Measurements from ENCODE around the gene EIF1.
"Not testable (repeated sequence)": the region's sequence is repeated elsewhere in the genome, so short reads cannot be mapped to it uniquely, and the experiment has no call there.

EIF1 gene

GRCh38 chr17:41667280-41668041, 21.2 kb upstream of the EIF1 start:
- peak overlapping the region; percentile 76 to 80 for H3K27ac ChIP-seq
- H3K27me3 ChIP-seq = no peaks in the 10 kb centered on the region
- intact Hi-C loops (cut with DNase I; ENCODE audit: low total_unique reads) = loop anchor here (5.0 kb wide), 1 partner anchor 860 kb away; no protein-coding TSS in a partner anchor
- no peak for TF ChIP-seq CTCF (IDR thresholded peaks at IDR 0.05)
- H3K9me3 ChIP-seq = no peaks in the 10 kb centered on the region
- peaks cover 0 to 26% (median 19%) of the 10 kb centered on the region in 4 donors for H3K4me1 ChIP-seq
- no peaks in the 10 kb centered on the region for H3K36me3 ChIP-seq
- no peak for DNase-seq
- peak overlapping the region in 1 of 2 donors; percentile 60 for H3K4me3 ChIP-seq

GRCh38 chr17:41672153-41672552, 16.5 kb upstream of the EIF1 start:
- no peak for TF ChIP-seq CTCF (IDR thresholded peaks at IDR 0.05)
- H3K27me3 ChIP-seq = peaks cover 0 to 7% of the 10 kb centered on the region in 2 donors
- no peaks in the 10 kb centered on the region for H3K36me3 ChIP-seq
- no peak overlapping the region for H3K27ac ChIP-seq
- DNase-seq = no peak
- no peaks in the 10 kb centered on the region for H3K9me3 ChIP-seq
- intact Hi-C loops (cut with DNase I; ENCODE audit: low total_unique reads) = no loop called here
- peaks cover 0 to 5% (median under 1%) of the 10 kb centered on the region in 4 donors for H3K4me1 ChIP-seq
- no peak overlapping the region for H3K4me3 ChIP-seq

GRCh38 chr17:41675157-41676057, 13.3 kb upstream of the EIF1 start:
- DNase-seq; H3K9me3 ChIP-seq; H3K27ac ChIP-seq; intact Hi-C loops (cut with DNase I; ENCODE audit: low total_unique reads); H3K4me1 ChIP-seq; H3K36me3 ChIP-seq; H3K4me3 ChIP-seq: not testable (repeated sequence)
- peaks cover 0 to 14% of the 10 kb centered on the region in 2 donors for H3K27me3 ChIP-seq

- Histone ChIP-seq H3K36me3 (no peaks in the 10 kb centered on the region), H3K4me1 (no peaks in the 10 kb centered on the region), H3K27ac (no peak overlapping the region), H3K27me3 (peaks cover 0 to 18% of the 10 kb centered on the region in 2 donors), H3K4me3 (no peak overlapping the region), H3K9me3 (no peaks in the 10 kb centered on the region)
- no peak for DNase-seq
- intact Hi-C loops (cut with DNase I; ENCODE audit: low total_unique reads) = no loop called here
- TF ChIP-seq CTCF (IDR thresholded peaks at IDR 0.05) = no peak
Observed at GRCh38 chr17:41676058-41676419, 12.6 kb upstream of the EIF1 start.

- Histone ChIP-seq H3K9me3 (no peaks in the 10 kb centered on the region), H3K36me3 (no peaks in the 10 kb centered on the region), H3K27ac (no peak overlapping the region), H3K4me3 (peak overlapping the region in 1 of 2 donors; percentile 11), H3K4me1 (no peaks in the 10 kb centered on the region), H3K27me3 (peaks cover 0 to 20% of the 10 kb centered on the region in 2 donors)
- TF ChIP-seq CTCF (IDR thresholded peaks at IDR 0.05) = no peak
- DNase-seq = no peak
- intact Hi-C loops (cut with DNase I; ENCODE audit: low total_unique reads) = no loop called here
Observed at GRCh38 chr17:41678411-41678906, 10.2 kb upstream of the EIF1 start.

Data from tibial artery (tissue), 4 donors.